ENCODE results near the gene SLC29A1.

The SLC29A1 gene

GRCh38 chr6:44250067-44250717, 26.8 kb downstream of the SLC29A1 start:
- Histone ChIP-seq H3K27me3 (ENCODE audit: low read length) (no peaks in the 10 kb centered on the region), H3K4me3 (ENCODE audit: insufficient read depth, low read length, poor library complexity, severe bottlenecking) (no peak overlapping the region), H3K79me2 (ENCODE audit: insufficient read depth, low read length) (peaks cover 39% of the 10 kb centered on the region), H2AFZ (ENCODE audit: low read depth, low read length, severe bottlenecking) (no peak overlapping the region), H3K27ac (ENCODE audit: low read depth, low read length) (no peak overlapping the region), H3K9me2 (replicated peaks; ENCODE audit: insufficient read depth, low read length) (no peaks in the 10 kb centered on the region), H3K9ac (ENCODE audit: low read length) (no peak overlapping the region), H3F3A (ENCODE audit: insufficient read depth) (peaks cover 81% of the 10 kb centered on the region), H3K9me3 (ENCODE audit: insufficient read depth, low read length) (no peaks in the 10 kb centered on the region), H3K36me3 (ENCODE audit: low read length) (peaks cover 55% of the 10 kb centered on the region), H3K4me2 (ENCODE audit: low read depth, low read length, poor library complexity, severe bottlenecking) (no peak overlapping the region), H4K20me1 (ENCODE audit: low read depth, low read length) (peaks cover 50% of the 10 kb centered on the region)
- TF ChIP-seq EZH2phosphoT487 (conservative IDR thresholded peaks at IDR 0.05; ENCODE audit: low read length), result no peak
- TF ChIP-seq CTCF (IDR thresholded peaks at IDR 0.05; ENCODE audit: insufficient read depth, low read length, poor library complexity, severe bottlenecking), result no peak

GRCh38 chr6:44250718-44251123, 27.3 kb downstream of the SLC29A1 start:
- H2AFZ ChIP-seq (ENCODE audit: low read depth, low read length, severe bottlenecking), result no peak overlapping the region
- no peak overlapping the region for H3K4me3 ChIP-seq (ENCODE audit: insufficient read depth, low read length, poor library complexity, severe bottlenecking)
- no peak overlapping the region for H3K4me2 ChIP-seq (ENCODE audit: low read depth, low read length, poor library complexity, severe bottlenecking)
- H3K9me2 ChIP-seq (replicated peaks; ENCODE audit: insufficient read depth, low read length), result no peaks in the 10 kb centered on the region
- no peak overlapping the region for H3K27ac ChIP-seq (ENCODE audit: low read depth, low read length)
- H3K9ac ChIP-seq (ENCODE audit: low read length), result no peak overlapping the region
- H3F3A ChIP-seq (ENCODE audit: insufficient read depth), result peaks cover 86% of the 10 kb centered on the region
- peaks cover 55% of the 10 kb centered on the region for H3K36me3 ChIP-seq (ENCODE audit: low read length)
- H3K9me3 ChIP-seq (ENCODE audit: insufficient read depth, low read length), result no peaks in the 10 kb centered on the region
- H4K20me1 ChIP-seq (ENCODE audit: low read depth, low read length), result peaks cover 50% of the 10 kb centered on the region
- peaks cover 39% of the 10 kb centered on the region for H3K79me2 ChIP-seq (ENCODE audit: insufficient read depth, low read length)
- no peaks in the 10 kb centered on the region for H3K27me3 ChIP-seq (ENCODE audit: low read length)
- no peak for TF ChIP-seq CTCF (IDR thresholded peaks at IDR 0.05; ENCODE audit: insufficient read depth, low read length, poor library complexity, severe bottlenecking)
- TF ChIP-seq EZH2phosphoT487 (conservative IDR thresholded peaks at IDR 0.05; ENCODE audit: low read length), result no peak

- TF ChIP-seq CTCF (IDR thresholded peaks at IDR 0.05; ENCODE audit: insufficient read depth, low read length, poor library complexity, severe bottlenecking) (no peak), EZH2phosphoT487 (conservative IDR thresholded peaks at IDR 0.05; ENCODE audit: low read length) (no peak)
- Histone ChIP-seq H4K20me1 (ENCODE audit: low read depth, low read length) (peaks cover 50% of the 10 kb centered on the region), H3K27me3 (ENCODE audit: low read length) (no peaks in the 10 kb centered on the region), H2AFZ (ENCODE audit: low read depth, low read length, severe bottlenecking) (no peak overlapping the region), H3K36me3 (ENCODE audit: low read length) (peaks cover 55% of the 10 kb centered on the region), H3K9ac (ENCODE audit: low read length) (no peak overlapping the region), H3K27ac (ENCODE audit: low read depth, low read length) (no peak overlapping the region), H3F3A (ENCODE audit: insufficient read depth) (peaks cover 98% of the 10 kb centered on the region), H3K4me2 (ENCODE audit: low read depth, low read length, poor library complexity, severe bottlenecking) (no peak overlapping the region), H3K79me2 (ENCODE audit: insufficient read depth, low read length) (peaks cover 43% of the 10 kb centered on the region), H3K4me3 (ENCODE audit: insufficient read depth, low read length, poor library complexity, severe bottlenecking) (no peak overlapping the region), H3K9me3 (ENCODE audit: insufficient read depth, low read length) (no peaks in the 10 kb centered on the region), H3K9me2 (replicated peaks; ENCODE audit: insufficient read depth, low read length) (no peaks in the 10 kb centered on the region)
These were observed 28.5 kb downstream of the SLC29A1 start for GRCh38 chr6:44251576-44252524.
